Vagina (tissue), 2 donors: ENCODE data around the gene JCAD.

ENCODE experiments used
- CTCF ChIP-seq, 3 experiments: fragments of 450-650 bp in 2 of 3; fragments of 200-600 bp in 1 of 3; sonication (generic) in 1 of 3; IDR thresholded peaks; one replicate each; pipeline ENCODE4 v1.5.1; 2017 to 2019; ENCODE audit warnings: antibody characterized with exemption in 3 of 3, mild to moderate bottlenecking in 2 of 3, moderate library complexity in 2 of 3
- POLR2AphosphoS5 ChIP-seq, 2 donors: sonication (generic); formaldehyde crosslinking; IDR thresholded peaks; one replicate each; pipeline ENCODE4 v1.9.0; 2017; ENCODE audit warnings: antibody characterized with exemption in 2 of 2, mild to moderate bottlenecking in 2 of 2, low read depth in 1 of 2; ENCODE audit not compliant: insufficient read depth in 1 of 2

GRCh38 chr10:29982997-29983648 is 76.3 kb downstream of the JCAD start:
- TF ChIP-seq CTCF (IDR thresholded peaks at IDR 0.05) = no peak
- TF ChIP-seq POLR2AphosphoS5 (IDR thresholded peaks at IDR 0.05; ENCODE audit: insufficient read depth in 1 of 2, low read depth in 1 of 2) = no peak
